HG03558 (cell line): ENCODE measurements around the gene PPP1R14C.
"Not testable (repeated sequence)": the region's sequence is repeated elsewhere in the genome, so short reads cannot be mapped to it uniquely, and the experiment has no call there.

Experiments used
- ATAC-seq: cut with Tn5 transposase; IDR thresholded peaks from one replicate; pipeline ENCODE4 v1.9.1; 2021; ENCODE audit warnings: moderate number of reproducible peaks; ENCODE audit not compliant: unreplicated experiment; ENCODE audit errors: extremely low read depth

Gene PPP1R14C

DNA sequence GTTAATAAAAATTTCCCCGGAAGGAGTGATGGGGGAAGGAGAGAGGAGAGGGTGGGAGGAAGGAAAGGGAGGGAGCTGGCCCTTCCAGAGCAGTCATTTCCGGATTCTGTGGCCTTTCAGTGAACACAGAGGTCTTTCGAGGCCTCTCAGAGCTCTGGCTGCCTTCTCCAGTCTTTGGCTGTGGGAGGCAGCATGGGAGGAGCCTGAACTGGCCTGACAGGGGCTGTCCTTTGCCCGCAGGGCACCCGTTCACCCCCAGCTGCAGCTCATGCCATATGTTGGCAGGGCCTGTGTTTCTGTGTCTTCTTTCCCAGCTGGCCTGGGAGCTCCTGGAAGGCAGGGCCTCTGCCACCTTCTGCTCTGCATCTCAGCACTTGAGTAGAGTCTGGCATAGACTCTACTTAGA is 95.5 kb downstream of the PPP1R14C start:
- no peak for ATAC-seq

DNA sequence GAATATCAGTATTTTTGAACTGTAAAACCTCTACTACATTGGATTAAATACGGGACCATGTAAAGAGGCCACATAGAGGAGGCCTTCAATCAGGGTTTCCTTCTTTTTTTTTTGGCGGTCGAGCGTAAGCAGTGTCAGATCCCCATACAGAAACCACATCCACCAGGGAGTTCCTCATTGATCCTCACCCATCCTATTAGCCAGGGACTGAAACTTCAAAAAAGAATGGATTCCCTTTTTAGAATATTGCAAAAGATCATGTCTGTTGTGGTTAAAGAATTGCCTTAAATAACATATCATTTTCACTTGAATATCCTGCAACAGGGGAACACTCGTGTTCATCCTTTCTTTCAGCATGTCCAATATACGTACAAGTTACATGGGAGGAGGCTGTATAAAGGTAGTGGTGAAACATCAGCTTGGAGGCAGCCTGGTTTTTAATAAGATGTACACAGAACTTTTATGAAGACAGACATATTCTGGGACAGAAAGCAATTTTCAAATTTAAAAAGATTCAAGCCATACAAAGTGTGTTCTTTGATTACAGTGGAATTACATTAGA is 96.1 kb downstream of the PPP1R14C start:
- ATAC-seq: no peak

DNA sequence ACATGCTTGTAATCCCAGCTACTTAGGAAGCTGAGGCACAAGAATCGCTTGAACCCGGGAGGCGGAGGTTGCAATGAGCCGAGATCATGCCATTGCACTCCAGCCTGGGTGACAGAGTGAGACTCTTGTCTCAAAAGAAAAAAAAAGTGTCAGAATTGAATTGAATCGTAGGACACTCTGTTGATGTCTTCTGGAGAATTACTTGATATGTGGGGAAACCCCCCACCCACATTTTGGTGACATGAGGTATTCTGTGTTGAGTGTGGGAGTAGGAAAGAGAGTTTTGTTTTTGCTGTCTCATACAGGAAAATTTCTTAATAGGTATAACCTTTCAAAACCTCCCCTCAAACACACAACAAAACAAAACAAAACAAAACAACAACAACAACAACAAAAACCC is 98.9 kb downstream of the PPP1R14C start:
- not testable (repeated sequence) for ATAC-seq

DNA sequence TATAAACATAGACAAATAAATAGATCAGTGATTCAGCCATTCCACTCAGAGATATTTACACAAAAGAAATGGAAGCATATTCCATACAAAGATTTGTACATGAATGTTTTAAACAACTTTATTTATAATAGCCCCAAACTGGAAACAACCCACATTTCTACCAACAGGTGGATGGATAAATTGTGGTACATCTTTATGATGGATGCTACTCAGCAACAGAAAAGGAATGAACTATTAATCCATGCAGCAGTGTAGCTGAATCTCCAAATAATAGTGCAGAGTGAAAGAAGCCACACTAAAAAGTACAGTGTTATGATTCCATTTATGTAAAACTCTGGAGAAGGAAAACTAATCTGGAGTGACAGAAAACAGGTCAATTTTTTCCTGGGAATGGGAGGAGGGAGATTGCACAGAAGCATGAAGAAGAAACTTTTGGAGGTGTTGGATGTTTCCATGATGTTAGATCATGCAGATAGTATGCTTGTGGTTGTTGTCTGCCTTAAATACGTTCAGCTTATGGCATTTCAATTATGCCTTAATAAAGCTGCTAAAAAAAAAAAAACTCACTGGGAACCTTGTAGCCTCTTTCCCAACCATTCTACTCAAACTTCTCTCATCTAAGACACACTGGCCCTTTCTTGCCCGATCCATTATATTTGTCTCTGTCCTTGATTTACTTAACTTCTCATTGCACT is 100.9 kb downstream of the PPP1R14C start:
- ATAC-seq: no peak

DNA sequence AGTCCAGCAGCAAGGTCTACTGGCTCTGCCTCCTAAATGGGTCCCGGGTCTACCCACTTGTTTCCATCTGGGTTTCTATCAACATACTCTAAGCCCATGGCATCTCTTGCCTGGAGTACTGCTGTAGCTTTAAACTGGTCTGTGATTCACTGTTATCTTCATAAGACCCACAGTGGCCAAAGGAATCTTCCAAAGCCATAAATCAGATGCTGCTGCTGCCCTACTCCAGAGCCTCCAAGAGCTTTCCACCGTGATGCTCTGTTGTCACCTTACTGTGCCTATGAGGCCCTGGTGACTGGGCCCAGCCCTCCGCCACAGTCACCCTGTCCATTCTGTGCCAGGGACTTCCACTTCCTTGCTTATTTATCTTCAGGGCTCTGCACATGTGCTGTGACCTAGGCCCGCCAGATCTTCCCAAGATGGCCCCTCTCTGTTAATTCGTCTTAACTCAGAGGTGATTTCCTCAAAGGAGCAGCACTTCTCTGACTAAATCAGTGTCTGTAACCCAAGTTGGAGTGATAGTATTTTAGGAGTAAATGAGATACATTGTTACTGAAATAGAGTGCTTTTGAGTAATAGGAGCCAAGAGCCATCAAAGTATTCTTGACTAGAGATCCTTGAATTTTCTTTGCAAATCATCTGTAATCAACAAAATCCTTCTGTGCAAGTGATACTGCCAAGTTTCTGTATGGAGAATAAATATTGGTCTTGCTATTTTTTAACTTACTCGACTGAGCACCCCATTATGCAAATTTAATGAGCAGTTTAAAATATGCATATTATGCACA is 102.5 kb downstream of the PPP1R14C start:
- ATAC-seq: no peak

DNA sequence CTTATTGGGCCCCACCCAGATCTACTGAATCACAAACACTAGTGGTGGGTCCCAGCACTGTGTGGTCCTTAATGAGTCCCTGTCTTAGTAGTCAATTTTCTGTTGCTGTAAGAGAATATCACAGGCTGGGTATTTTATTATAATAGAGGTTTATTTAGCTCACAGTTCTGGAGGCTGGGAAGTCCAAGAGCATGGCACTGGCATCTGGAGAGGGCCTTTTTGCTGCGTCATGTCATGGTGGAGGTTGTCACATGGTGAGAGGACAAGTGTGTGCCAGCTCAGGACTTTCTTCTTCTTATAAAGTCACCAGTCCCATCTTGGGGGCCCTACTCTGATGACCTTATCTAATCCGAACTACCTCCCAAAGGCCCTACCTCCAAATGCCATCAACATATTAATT is 105.0 kb downstream of the PPP1R14C start:
- ATAC-seq: no peak

DNA sequence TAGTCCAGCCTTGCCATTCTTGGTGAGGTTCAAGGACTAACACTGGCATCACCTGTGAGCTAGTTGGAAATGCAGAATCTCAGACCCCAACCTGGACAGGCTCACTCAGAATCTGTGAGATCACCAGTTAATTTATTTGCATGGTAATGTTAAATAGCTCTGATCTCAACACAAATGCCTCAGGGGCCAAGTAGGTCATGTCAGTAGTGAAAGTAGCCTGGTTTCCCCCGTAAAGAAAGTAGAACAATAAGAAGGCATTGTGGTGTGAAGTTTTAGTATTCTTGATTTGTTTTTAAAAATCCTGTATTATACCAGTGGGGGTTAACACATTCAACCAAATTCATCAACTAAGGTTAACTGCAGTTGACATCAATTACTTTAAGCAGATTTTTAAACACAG is 105.5 kb downstream of the PPP1R14C start:
- no peak for ATAC-seq

DNA sequence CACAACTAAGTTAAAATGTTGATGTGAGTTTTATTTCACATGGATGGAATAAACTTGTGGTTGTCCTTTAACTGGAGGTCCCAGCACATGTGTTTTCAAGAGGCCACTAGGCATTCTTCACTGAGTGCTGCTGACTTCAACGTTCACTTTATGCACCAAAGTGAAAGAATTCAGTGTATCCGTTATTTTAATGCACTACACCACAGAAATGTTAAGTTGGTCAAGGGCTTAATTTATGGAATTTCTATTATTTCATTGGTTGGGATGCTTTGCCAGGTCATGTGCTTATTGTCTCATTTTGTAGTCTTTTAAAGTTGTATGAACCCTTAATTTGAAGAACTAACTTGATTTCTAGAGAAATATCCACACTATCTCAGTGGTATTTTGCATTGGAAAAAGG is 106.4 kb downstream of the PPP1R14C start:
- no peak for ATAC-seq

DNA sequence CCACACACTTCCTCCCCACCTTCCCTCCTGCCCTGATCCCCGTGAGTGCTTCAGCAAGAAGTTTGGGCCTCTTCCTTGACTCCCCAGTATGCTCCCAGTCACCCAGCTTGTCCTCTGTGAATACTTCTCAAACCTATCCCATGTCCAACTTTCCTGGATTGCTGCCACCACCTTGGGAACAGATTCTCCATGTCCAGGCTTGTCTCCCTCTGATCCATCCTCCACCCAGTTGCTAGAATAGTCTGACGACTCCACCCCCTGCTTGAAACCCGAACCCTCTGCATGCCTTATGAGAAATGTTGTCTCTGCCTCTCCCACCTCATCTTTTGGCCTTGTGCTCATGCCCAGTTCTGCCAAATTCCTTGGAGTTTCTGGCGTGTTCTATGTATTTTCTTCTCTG is 108.0 kb downstream of the PPP1R14C start:
- no peak for ATAC-seq

DNA sequence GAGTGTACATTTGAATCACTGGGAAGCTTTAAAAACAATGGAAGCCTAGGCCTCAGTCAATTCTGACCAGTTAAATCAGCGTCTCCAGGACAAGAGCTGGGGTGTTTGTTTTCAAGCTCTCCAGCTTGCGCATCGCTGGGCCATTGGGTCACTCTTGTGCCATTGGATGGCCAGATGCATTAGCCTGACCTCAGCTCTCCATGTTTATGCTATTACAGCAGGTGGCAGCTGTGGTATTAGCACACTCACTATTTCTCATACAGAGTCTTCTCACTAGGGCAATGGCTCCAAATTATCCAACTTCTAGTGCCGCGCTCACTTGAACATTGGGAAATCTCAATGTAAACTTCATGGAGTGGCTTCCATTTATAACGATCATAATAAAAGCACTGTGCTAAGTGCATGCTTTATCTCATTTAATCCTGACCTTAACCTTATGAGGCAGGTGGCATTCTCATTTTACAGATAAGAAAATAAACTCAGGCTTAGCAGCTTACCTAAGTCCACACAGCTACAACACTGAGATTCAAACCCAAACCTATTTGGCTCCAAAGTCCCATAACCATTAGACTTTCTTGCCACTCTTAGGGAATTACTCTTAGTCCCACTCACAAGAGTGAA is 108.8 kb downstream of the PPP1R14C start:
- ATAC-seq: no peak

DNA sequence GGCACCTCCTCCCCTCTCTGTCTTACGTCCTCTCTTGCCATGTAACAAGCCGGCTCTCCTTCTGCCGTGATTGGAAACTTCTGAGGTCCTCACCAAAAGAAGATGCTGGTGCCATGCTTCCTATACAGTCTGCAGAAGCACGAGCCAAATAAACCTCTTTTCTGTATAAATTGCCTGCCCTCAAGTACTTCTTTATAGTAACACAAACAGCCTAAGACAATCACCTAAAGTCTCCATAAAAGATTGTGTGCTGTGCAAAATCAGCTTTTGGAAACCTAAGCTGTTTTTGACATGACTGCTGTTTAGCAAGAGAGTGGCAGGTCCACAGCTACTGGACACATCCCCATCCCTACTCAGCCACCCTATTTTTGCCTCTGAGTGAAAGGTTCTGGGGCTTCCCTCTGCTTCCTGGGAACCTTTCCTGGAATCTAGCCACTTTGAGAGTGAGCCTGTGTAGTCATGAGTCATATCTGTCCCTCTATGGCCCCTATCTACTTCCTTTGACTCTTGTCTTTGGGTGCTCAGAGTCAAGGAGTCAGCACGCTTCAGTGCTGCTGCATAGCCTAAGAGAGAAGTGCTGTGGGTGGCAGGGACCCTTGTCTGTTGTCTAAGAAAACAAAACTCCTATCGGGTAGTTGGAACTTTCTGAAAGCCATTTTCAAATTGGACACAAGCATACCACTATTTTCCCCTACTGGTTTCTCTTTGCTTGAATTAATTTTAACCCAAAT is 110.0 kb downstream of the PPP1R14C start:
- no peak for ATAC-seq

DNA sequence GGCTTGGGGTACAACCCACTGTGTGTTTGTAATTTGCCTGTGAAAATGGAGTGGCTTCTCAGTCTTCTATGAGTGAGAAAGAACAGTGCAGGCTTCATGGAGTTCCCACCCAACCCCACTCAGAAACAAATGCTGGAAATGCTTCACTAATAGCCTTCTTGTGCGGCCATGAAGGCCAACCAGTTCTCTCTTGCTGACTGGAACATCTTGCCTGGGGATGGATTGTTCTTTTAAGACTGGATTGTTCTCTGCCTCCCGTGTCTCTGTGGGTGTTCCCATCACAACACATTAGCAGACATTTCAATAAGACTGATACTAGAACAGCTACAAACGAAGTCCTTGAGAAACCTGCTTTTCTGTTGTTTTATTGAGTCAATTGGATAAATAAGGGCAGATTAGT is 110.6 kb downstream of the PPP1R14C start:
- ATAC-seq: no peak

DNA sequence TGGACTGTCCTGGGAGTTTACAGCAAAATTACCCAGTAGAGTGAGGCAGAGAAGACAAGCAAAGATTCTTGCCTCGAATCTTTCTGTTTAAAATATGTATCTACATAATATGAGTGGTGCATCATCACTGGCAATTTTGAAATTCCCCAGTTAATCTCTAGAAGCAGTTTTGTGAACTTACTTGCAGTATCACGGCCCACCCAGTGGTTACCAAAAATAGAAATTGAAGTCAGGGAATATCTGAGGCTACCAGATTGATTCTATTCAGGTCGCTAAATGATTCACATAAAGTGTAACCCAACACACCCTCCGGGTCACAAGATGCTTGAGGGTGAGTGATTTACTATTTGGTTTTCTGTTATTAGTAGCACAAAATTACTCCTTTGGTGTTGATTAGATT is 111.9 kb downstream of the PPP1R14C start:
- ATAC-seq: no peak

DNA sequence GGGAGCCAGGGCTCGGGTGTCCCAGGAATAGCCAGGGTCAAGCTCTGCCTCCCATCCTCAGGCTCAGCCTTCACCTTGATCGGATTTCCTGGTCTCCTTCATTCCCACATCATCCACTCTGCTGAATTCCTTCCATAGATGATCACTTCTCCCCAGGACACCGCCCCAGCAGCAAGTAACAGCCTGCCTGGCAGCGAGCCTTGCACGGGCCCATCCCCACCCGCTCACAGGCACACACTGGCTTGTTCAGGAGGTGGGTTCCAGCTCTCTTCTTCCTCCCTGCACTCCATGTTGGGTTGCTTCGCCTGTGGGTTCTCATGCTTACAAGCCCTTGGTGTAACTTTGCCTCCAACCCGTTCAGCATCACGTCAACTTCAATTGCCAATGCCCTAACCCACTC is 113.0 kb downstream of the PPP1R14C start:
- no peak for ATAC-seq

DNA sequence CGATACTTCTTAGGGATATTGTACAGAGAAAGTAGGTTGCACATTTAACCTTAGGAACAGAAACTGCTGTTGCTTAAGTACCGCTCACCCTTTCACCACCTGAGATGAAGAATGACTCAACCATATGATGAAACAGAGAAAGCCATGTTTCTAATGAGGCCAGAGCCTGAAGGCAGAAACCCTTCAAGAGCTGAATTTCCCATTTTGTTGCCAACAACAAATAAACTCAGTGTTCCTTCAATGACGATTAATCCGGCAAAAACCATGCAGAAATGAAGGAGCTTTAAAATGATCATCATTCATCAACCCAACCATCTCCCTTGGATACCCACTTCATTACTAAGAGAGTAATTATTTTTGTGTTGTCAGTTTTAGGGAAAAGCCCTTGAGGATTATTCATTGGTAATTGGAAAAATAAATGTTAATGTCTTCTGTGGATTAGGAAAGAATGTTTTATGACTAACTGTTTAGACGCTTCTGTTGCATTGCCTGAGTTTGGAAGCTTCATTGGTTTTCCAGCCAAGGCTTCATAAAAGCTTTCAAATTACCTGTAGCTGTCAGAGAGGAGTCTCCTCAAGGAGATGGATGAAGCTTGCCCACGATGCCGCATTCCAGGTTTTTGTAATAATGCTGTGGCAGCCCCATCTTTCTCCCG is 113.9 kb downstream of the PPP1R14C start:
- ATAC-seq: no peak

DNA sequence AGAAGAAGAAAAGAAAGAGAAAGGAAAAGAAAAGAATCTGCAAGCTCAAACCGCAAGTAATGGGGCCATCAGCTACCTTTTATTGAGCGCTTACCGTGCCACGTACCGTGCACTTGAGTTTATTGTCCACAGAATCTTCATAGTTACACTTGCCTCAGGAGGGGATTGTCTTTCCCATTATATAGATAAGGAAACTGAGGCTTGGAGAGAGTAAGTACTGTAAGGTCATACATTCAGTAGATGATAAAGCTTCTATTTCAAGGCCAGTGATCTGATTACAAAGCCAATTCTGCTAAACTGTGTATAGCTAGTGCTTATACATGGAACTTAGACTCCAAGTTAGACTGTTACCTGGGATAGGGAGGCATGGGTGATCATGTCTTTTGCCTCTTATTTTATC is 115.5 kb downstream of the PPP1R14C start:
- ATAC-seq: no peak

DNA sequence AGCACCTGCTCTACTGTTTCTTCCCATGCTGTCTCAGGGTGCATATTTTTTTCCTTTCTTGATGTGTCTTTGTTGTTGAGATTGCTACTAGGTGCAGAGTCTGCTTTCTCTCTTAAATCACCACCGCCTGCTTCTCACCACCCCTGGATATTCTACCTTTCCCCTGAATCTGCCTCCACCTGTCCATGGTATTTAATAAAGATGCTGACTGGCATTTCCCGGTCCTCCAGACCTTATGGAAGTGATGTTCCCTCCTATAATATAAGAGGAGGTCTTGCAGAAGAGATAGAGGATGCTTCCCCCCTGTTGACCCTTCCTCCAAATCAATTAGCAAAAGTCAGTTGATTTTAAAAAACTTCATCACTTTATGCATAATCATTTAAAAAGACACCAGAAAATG is 118.1 kb downstream of the PPP1R14C start:
- ATAC-seq: no peak

DNA sequence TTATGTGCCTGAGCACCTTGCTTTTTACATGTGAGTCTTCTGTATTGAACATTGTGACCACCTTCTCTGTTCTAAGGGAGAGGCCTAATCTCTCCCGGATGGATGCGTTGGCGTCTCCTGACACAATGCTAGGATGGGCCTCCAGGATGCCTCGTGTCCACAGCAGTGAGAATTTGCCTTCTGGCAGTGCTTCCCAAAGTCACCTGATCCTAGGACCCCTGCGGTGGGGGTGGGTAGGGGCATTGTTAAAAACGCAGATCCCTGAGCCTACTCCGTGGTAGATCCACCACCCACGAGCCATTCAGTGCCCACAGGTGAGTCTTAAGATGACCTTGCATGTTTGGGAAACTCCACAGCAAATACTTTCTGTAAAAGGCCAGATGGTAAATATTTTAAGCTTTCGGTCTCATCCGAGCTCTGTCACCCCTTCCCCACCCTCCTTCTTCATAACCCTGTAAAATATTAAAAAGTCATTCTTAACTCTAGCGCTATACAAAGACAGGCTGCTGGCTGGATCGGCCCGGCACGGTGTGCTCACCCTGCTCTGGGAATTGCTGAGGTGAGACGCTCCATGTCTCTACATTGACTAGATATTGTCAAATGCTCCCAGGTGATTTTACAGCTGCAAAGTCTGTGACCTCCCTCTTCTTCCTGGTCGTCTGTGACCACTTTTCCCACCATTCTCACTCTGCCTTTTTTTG is 119.3 kb downstream of the PPP1R14C start:
- no peak for ATAC-seq

DNA sequence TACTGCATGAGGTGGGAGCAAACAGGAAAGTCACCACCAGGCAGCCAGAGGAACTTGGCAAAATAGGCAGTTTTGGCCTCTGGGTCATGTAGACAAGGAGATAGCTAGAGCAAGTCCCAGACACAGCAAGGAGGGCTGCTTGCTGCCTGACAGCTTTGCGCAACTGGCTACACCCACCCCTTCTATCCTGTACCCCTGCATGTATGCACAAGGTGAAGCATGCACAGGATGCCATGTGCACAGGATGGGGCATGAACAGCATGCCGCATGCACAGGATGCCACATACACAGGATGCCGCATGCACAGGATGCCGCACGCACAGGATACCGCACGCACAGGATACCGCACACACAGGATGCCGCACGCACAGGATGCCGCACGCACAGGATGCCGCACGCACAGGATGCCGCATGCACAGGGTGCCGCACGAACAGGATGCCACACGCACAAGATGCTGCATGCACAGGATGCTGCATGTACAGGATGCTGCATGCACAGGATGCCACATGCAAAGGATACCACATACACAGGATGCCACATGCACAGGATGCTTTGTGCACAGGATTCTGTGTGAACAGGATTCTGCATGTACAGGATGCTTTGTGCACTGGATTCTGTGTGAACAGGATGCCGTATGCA is 121.0 kb downstream of the PPP1R14C start:
- ATAC-seq: no peak
